Measurements from ENCODE around the gene SCYL2. TPM values are rescaled to one million over a fixed set of nuclear protein-coding genes. Genes with fewer than 3 reads are reported as not detected.
"Not testable (repeated sequence)": the region's sequence is repeated elsewhere in the genome, so short reads cannot be mapped to it uniquely, and the experiment has no call there.

Gene SCYL2
- polyA plus RNA-seq, 1 donor from 2014 or later: 101 TPM

DNA sequence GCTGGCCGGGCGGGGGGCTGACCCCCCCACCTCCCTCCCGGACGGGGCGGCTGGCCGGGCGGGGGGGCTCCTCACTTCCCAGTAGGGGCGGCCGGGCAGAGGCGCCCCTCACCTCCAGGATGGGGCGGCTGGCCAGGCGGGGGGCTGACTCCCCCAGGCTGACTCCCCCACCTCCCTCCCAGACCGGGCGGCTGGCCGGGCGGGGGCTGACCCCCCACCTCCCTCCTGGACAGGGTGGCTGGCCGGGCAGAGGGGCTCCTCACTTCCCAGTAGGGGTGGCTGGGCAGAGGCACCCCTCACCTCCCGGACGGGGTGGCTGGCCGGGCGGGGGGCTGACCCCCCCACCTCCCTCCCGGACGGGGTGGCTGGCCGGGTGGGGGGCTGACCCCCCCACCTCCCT is 27.4 kb downstream of the SCYL2 start:
- H3K4me2 ChIP-seq (ENCODE audit: low read length); H3K4me3 ChIP-seq (ENCODE audit: low read length): not testable (repeated sequence)

DNA sequence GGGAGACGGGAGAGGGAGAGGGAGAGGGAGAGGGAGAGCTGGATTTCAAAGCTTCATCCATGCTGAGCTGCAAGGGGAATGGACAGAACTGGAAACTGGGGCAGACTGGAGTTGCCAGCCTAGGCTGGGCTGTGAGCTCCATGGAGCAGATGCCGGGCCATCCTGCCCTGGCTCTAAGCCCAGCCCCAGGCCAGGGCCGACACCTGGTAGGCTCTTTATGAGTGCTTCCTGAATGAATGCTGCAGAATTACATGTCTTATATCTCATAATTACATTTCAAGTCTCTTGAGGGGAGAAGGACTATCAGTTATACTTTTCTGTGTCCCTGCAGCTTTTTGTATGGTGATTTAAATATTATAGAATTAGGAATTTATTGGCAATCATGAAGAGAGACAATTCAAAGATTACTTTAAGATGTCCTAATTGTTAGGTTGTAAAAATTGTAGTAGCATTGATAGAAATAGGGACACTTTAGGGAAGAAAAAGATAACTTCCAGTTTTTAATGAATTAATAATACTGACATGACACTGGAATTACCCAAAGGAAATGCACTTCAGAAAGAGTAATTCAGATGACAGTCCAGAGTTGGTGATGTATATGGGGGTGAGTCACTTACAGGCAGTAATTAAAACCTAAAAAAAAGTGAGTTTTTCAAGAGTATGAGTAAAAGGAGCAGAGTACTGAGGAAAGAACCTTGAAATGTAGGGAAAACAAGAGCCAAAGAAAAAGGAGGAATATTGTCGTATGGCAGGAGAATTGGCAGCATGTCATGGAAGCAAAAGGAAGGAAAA is 29.0 kb downstream of the SCYL2 start:
- peaks cover 12% of the 10 kb centered on the region for H3K36me3 ChIP-seq (ENCODE audit: insufficient read depth, low read length)
- no peaks in the 10 kb centered on the region for H3K79me2 ChIP-seq (replicated peaks; ENCODE audit: insufficient read depth, low read length)
- no peak overlapping the region for H2AFZ ChIP-seq (ENCODE audit: low read depth, low read length)
- TF ChIP-seq, protein P1, sequence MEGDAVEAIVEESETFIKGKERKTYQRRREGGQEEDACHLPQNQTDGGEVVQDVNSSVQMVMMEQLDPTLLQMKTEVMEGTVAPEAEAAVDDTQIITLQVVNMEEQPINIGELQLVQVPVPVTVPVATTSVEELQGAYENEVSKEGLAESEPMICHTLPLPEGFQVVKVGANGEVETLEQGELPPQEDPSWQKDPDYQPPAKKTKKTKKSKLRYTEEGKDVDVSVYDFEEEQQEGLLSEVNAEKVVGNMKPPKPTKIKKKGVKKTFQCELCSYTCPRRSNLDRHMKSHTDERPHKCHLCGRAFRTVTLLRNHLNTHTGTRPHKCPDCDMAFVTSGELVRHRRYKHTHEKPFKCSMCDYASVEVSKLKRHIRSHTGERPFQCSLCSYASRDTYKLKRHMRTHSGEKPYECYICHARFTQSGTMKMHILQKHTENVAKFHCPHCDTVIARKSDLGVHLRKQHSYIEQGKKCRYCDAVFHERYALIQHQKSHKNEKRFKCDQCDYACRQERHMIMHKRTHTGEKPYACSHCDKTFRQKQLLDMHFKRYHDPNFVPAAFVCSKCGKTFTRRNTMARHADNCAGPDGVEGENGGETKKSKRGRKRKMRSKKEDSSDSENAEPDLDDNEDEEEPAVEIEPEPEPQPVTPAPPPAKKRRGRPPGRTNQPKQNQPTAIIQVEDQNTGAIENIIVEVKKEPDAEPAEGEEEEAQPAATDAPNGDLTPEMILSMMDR (IDR thresholded peaks at IDR 0.05; ENCODE audit: poor library complexity, severe bottlenecking): no peak
- TF ChIP-seq MXI1 (conservative IDR thresholded peaks at IDR 0.05; ENCODE audit: poor library complexity, severe bottlenecking) (no peak), EP300 (conservative IDR thresholded peaks at IDR 0.05; ENCODE audit: poor library complexity, severe bottlenecking) (no peak), RAD21 (conservative IDR thresholded peaks at IDR 0.05) (no peak), SMC3 (conservative IDR thresholded peaks at IDR 0.05; ENCODE audit: poor library complexity) (no peak), EZH2 (IDR thresholded peaks at IDR 0.05; ENCODE audit: borderline replicate concordance, insufficient read depth, low read length, poor library complexity, severe bottlenecking) (no peak)
- TF ChIP-seq, protein P2, sequence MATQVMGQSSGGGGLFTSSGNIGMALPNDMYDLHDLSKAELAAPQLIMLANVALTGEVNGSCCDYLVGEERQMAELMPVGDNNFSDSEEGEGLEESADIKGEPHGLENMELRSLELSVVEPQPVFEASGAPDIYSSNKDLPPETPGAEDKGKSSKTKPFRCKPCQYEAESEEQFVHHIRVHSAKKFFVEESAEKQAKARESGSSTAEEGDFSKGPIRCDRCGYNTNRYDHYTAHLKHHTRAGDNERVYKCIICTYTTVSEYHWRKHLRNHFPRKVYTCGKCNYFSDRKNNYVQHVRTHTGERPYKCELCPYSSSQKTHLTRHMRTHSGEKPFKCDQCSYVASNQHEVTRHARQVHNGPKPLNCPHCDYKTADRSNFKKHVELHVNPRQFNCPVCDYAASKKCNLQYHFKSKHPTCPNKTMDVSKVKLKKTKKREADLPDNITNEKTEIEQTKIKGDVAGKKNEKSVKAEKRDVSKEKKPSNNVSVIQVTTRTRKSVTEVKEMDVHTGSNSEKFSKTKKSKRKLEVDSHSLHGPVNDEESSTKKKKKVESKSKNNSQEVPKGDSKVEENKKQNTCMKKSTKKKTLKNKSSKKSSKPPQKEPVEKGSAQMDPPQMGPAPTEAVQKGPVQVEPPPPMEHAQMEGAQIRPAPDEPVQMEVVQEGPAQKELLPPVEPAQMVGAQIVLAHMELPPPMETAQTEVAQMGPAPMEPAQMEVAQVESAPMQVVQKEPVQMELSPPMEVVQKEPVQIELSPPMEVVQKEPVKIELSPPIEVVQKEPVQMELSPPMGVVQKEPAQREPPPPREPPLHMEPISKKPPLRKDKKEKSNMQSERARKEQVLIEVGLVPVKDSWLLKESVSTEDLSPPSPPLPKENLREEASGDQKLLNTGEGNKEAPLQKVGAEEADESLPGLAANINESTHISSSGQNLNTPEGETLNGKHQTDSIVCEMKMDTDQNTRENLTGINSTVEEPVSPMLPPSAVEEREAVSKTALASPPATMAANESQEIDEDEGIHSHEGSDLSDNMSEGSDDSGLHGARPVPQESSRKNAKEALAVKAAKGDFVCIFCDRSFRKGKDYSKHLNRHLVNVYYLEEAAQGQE (IDR thresholded peaks at IDR 0.05; ENCODE audit: borderline replicate concordance): no peak
- H3K4me2 ChIP-seq (ENCODE audit: low read length): no peak overlapping the region
- H3K9me2 ChIP-seq (ENCODE audit: insufficient read depth, low read length): no peaks in the 10 kb centered on the region
- no peak overlapping the region for H3K4me3 ChIP-seq (ENCODE audit: low read length)
- no peaks in the 10 kb centered on the region for H4K20me1 ChIP-seq (ENCODE audit: insufficient read depth)
- no peaks in the 10 kb centered on the region for H3F3A ChIP-seq (ENCODE audit: insufficient read depth, low read length, poor library complexity, severe bottlenecking)
- H3K27ac ChIP-seq (ENCODE audit: low read length): no peak overlapping the region
- H3K27me3 ChIP-seq (ENCODE audit: insufficient read depth, low read depth, low read length): no peaks in the 10 kb centered on the region
- H3K9me3 ChIP-seq (ENCODE audit: low read length): no peaks in the 10 kb centered on the region
- H3K9ac ChIP-seq (ENCODE audit: low read length): no peak overlapping the region

More for the DNA sequence above, 27.4 kb downstream of the SCYL2 start:
- H3K36me3 ChIP-seq (ENCODE audit: insufficient read depth, low read length); H3F3A ChIP-seq (ENCODE audit: insufficient read depth, low read length, poor library complexity, severe bottlenecking); H3K79me2 ChIP-seq (replicated peaks; ENCODE audit: insufficient read depth, low read length); H3K9me3 ChIP-seq (ENCODE audit: low read length); H2AFZ ChIP-seq (ENCODE audit: low read depth, low read length); H3K27ac ChIP-seq (ENCODE audit: low read length); H3K27me3 ChIP-seq (ENCODE audit: insufficient read depth, low read depth, low read length); H3K9me2 ChIP-seq (ENCODE audit: insufficient read depth, low read length); H4K20me1 ChIP-seq (ENCODE audit: insufficient read depth); H3K9ac ChIP-seq (ENCODE audit: low read length): not testable (repeated sequence)

DNA sequence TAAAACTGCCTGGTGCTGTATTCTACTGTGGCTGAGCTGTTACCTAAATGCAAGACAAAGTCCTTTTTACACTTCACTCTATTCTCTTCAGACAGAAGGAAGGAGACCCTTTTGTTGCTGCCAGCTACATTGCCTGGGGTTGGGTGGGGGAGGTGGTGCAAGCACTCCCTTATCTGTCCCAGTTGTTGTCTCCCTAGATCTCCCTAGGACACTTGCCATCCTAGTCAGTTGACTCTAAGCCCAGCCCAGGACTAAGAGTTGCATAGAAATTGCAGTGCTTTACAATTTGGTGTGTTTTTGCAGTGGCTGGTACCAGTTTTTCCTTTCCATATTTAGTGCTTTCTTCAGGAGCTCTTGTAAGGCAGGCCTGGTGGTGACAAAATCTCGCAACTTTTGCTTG is 35.1 kb downstream of the SCYL2 start:
- Histone ChIP-seq H3K36me3 (ENCODE audit: insufficient read depth, low read length) (peaks cover 25% of the 10 kb centered on the region), H2AFZ (ENCODE audit: low read depth, low read length) (no peak overlapping the region), H3K27ac (ENCODE audit: low read length) (no peak overlapping the region), H4K20me1 (ENCODE audit: insufficient read depth) (no peaks in the 10 kb centered on the region), H3K4me2 (ENCODE audit: low read length) (no peak overlapping the region), H3K79me2 (replicated peaks; ENCODE audit: insufficient read depth, low read length) (no peaks in the 10 kb centered on the region), H3K27me3 (ENCODE audit: insufficient read depth, low read depth, low read length) (no peaks in the 10 kb centered on the region), H3K9ac (ENCODE audit: low read length) (no peak overlapping the region), H3K9me3 (ENCODE audit: low read length) (peaks cover 7% of the 10 kb centered on the region), H3F3A (ENCODE audit: insufficient read depth, low read length, poor library complexity, severe bottlenecking) (no peaks in the 10 kb centered on the region), H3K4me3 (ENCODE audit: low read length) (no peak overlapping the region), H3K9me2 (ENCODE audit: insufficient read depth, low read length) (no peaks in the 10 kb centered on the region)
- TF ChIP-seq RAD21 (conservative IDR thresholded peaks at IDR 0.05) (no peak), MXI1 (conservative IDR thresholded peaks at IDR 0.05; ENCODE audit: poor library complexity, severe bottlenecking) (no peak), TAF1 (IDR thresholded peaks at IDR 0.05; ENCODE audit: low read depth) (no peak), EP300 (conservative IDR thresholded peaks at IDR 0.05; ENCODE audit: poor library complexity, severe bottlenecking) (no peak), POLR2AphosphoS5 (IDR thresholded peaks at IDR 0.05) (no peak), SMC3 (conservative IDR thresholded peaks at IDR 0.05; ENCODE audit: poor library complexity) (no peak), EZH2 (IDR thresholded peaks at IDR 0.05; ENCODE audit: borderline replicate concordance, insufficient read depth, low read length, poor library complexity, severe bottlenecking) (no peak)
- TF ChIP-seq, protein P2 (IDR thresholded peaks at IDR 0.05; ENCODE audit: borderline replicate concordance): no peak
- TF ChIP-seq, protein P1 (IDR thresholded peaks at IDR 0.05; ENCODE audit: poor library complexity, severe bottlenecking): no peak
